Activated T-cell treated with anti-CD3 and anti-CD28 coated beads, Interleukin-2, amount 50 U/mL, for 48 hours (primary cell): ENCODE measurements around the gene ALOX12B.

Source experiments
- DNase-seq, 2 experiments: peaks; one replicate each; pipeline ENCODE4 v3.0.0-alpha.2; 2020

Gene ALOX12B

DNA sequence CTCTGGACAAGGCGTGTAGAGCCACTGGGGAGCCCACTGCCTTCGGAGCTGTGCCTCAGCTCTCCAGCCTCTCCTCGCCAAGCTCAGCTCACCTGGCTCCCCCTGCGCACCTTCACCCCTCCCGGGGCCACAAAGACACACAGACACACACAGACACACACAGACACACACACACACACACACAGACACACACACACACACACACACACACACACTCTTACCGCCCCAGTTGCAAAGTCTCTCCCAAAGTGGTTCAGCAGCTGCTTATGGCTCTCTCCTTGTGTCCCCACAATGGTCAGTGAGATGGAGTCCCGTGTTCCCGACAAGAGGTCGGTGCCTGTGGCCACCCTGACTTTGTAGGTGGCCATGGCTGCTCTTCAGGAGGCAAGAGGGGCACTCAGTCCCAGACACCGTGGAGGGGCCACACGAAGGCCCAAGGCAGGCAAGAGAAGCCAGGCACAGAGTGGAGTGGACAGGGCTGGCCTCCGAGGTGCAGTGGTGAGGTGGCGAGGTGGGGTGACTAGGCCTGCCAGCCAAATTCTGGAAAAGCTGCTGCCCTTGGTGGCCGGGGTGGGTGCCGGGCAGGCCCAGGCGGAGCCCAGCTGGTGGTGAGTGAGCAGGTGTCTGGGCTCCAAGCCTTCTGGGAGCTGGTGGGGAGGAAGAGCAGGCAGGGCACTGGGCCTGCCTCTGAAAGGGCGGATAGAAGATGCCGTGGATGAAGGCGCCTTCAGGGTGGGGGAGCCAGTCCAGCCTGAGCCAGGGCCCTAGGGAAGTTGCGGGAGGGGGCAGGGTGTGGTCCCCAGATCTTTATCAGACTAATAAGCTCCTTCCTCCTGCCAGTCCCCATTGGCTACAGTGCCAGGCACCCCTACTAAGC lies at the start of gene ALOX12B:
Gene ALOX12B, minus strand, starts transcription at position 642 of the 877 bp plus-strand sequence. Its CDS starts 274 bp downstream, at position 368.
- no peak for DNase-seq

DNA sequence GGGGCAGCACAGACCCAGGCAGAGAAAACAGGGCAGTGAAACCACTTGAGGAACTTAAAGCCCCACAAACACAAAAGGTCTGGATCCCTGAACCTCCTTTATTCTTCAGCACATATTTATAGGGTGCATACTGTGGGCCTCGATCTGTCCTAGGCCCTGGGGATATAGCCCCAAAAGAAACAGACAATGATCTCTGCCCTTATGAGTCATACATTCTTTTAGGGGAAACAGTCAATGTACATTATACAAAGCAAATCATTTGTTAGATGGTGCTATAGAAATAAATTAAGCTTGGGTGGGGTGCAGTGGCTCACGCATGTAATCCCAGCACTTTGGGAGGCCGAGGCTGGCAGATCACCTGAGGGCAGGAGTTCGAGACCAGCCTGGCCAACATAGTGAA lies 46.4 kb upstream of the ALOX12B start:
- no peak for DNase-seq

DNA sequence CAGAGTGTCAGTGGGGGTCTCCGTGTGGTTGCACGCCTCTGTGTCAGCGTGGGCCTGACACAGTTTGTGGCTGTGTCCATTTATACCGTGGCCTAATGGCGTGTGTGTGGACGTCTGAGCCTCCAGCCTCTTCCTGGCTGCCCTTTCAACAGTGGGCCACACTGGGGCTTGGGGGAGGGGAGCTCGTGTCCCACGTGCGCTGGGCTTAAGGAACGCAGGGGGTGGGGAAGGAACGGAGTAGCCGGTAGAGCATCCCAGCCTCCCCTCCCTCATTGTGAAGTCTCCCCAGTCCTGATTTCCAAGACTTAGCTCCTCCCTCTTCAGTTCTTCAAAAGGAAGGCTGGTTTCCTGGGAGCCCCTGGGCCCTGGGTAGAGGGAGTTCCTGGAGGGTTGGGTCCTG lies 45.9 kb upstream of the ALOX12B start:
- DNase-seq: no peak

DNA sequence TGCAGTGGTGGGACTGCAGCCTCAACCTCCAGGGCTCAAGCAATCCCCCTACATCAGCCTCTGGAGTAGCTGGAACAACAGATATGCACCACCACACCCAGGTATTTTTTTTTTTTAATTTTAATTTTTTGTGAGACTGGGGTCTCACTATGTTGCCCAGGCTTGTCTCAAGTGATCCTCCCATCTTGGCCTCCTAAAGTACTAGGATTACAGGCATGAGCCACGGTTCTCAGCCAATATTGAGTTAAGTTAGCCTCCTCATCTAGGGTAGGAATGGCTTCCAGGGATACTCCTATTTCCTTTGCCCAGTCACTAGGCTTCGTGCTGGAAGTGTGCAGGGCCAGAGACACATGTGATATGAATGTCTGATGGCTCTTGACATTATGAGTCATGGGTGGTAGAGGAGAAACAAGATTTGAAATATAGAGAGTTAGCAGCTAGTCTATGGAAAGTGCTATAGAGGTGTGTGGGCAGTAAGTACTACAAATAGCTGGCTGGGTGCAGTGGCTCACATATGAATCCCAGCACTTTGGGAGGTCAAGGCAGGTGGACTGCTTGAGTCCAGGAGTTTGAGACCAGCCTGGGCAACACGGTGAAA lies 44.4 kb upstream of the ALOX12B start:
- no peak for DNase-seq

DNA sequence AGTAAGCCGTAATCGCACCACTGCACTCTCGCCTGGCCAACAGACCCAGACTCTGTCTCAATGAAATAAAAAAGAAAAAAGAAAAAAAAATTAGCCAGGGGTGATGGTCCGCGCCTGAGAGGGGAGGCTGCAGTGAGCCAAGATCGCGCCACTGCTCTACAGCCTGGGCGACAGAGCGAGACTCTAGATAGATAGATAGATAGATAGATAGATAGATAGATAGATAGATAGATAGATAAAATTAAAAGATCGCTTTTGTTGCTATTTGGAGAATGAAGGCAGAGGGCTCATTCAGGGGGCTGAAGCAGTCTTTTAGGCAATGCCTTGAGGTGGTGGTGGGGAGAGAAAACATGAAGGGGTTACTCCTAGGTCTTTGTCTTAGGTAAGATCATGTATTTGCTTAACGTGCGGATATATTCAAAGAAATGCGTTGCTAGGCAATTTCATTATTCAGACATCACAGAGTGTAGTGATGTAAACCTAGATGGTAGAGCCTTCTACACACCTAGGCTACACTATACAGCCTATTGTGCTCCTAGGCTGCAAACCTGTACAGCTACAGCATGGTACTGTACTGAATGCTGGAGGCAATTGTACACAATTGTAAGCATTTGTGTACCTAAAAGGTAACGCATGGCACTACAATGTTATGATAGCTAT lies 40.7 kb upstream of the ALOX12B start:
- no peak for DNase-seq

DNA sequence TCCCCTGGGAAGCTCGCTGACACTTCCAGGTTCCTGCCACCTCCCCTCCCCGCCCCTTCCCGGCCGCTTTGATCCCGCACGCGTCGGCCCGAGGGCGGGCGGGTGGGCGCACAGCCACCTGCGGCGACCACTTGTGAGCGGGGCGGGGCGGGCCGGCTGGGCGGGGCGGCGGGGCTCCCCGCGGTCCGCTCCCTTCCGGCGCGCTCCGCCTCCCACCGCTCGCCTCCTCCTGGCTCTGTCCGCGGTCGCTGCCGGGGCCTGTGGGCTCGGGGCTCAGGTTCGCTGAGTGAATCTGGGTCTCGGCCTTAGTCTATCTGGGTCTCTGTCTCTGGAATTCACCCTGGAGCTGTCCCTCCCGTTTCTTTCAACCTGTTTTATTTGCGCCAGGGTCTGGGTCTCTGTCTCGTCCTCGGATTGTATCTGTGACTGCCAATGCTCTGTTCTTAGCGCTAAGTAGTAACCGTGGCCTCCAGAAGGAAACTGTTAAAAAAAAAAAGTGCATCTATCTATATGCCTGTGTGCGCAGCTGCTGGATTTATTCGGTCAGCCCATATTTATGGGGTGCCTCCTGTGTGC lies 39.1 kb upstream of the ALOX12B start:
- peak; percentile 75 to 77 for DNase-seq

DNA sequence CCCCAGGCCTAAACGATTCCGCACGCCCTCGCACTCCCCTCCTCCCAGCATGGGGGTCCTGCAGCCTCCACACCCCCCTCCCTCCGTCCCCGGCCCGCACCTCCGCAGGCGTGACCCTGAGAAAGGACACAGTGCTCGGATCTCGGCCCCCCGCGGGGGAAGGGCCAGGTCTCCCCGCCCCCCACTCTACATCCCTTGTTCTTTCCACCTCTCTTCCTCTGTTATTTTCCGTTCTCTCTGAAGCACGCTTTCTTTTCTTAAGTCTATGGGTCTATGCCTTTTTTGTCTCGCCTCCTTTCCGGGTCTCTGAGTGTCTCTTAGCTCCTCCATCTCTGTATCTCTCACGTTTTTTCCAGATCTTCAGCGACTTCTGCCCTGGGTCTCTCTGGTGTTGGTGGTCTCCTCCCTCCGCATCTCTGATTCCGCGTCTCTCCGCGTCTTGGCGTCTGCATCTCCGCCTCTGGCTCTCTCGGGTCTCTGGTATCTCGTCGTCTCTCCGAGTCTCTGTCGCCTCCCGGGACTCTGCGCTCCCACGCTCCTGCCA lies 38.5 kb upstream of the ALOX12B start:
- peak; percentile 72 for DNase-seq

DNA sequence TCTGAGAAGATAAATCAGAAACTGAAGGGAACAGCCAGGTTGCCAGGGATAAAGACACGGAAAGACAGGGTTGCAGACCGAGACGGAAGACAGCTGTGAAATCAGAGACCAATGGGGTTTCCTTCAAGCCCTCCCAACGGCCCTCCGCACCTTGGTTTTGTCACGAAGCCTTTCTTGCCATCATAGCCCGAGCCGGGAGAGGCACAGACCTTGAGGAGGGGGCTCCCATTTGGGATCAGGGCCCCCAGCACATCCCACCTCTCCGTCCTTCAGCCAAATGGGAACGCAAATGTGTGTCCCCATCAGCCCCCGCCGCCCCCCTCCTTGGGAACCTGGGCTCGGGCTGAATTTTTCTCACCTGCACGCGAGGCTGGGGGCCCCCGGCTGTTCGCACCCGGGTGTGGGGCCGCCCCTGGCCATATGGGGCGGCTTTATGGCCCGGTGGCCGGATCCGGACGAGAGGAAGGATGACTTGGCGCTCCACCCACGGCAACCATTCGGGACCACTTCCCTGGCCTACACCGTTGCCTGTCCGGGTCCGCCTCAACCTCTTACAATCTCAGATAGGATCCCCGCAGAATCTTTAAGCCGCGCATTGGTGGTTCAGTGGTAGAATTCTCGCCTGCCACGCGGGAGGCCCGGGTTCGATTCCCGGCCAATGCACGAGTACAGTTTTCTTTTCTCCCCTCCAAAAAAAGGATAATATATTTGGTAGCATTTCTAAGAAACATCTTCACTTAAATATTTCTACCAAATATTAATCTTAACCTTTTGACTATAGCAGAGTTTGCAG lies 37.8 kb upstream of the ALOX12B start:
- peak; percentile 97 to 98 for DNase-seq

DNA sequence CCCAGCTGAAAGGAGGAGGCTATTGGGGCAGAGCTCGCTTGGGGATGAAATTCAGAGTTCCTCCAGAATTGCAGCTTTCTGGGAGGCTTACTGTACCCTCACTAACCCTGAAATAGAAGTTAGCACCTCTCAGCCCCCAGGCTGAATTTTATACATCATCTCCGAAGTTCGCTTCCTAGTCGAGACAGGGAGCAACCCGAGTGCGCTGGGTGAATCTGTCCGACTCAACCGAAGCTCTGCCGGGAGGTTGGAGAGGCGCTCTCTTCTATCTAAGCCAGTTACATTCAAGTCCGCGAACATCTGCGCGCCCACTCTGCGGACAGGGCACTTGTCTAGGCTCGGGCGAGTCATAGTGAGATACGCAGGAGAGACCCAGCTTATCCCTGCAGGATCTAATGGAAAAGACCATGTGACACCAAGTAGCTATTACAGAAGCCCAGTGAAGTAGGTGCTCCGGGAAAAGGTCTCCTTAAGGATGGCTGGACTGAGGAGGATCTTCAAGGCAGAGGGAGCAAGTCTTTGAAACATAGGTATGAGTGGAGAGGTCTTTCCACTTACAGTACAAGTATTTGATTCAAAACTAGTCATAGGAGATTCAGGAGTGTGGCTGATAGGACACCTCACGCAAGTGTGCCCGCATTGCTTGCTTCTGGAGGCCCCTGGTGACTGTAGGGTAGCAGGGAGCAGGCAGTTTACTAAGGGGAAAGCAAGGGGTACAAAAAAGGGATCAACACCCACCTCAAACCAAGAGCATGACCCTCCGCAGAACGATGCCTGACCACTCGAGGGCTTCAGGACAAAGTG lies 37.0 kb upstream of the ALOX12B start:
- peak; percentile 58 to 60 for DNase-seq

DNA sequence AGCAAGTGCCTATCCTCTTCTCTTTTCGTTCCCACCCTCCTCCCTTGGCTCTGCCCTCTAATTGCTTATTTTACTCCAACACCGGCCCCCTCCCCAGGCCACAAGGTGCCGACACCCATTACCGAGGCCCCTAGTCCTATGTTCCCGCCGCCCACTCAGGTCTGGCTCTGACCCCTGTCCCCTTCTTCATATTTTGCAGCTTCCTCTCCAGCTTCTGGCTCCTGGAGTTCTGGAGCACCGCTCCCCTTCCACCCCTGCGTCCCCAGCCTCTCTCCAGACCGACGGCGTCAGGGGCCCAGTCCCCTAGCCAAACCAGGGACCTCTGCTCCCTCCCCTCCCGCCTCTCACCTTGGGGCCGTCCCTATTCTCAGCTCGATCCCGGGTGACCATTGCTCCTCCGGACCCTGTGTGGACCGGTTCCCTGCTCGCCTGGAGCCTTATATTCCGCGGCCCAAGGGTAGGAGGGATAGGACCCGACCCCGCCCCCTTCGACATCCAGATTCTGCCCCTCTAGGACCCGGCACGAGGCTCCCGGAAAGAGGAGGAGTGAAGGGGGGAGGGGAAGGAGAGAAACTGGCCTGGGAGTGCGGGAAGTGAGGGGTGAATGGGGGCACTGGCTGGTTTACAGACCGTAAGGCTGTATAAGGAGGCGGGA lies 36.3 kb upstream of the ALOX12B start, which contains the start of gene HES7:
Gene HES7, minus strand, starts transcription at position 412 of the 655 bp plus-strand sequence. Its CDS starts 22 bp downstream, at position 390.
- peak in 1 of 2 experiments; percentile 36 for DNase-seq

DNA sequence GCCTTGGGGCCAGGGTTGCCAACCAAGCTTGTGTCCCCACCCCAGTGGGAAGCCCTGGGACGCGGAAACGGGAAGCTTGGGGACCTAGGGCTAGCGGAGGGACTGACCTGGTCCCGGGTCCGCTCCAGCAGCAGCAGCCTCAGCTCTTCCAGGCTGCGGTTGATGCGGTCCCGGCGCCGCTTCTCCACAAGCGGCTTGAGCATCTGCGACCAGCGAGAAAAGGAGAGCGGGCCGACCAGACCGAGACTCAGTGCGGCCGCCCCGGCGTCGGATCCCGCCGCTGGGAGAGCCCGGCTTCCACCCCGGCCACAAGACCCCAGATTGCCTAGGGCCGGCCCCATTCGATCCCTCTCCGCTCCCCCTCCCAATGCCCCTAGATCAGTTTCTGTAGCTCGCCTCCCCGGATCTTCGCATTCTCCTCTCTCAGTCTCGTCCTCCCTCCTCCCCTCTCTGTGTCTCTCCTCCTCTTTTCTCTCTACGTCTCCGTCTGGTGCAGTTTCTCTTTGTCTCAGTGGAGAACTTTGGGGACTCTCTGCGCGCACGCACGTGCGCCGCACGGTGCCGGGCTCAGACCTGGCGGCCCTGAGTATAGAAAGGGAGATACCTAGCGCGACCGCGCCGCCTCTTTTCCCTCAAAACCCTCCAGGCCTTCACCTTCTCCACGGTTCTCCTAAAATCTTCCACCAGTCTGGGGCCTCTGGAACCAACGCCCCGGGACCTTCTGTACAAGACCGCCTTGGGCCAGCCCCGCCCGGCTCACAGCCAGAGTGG lies 35.6 kb upstream of the ALOX12B start:
- DNase-seq: peak; percentile 74

DNA sequence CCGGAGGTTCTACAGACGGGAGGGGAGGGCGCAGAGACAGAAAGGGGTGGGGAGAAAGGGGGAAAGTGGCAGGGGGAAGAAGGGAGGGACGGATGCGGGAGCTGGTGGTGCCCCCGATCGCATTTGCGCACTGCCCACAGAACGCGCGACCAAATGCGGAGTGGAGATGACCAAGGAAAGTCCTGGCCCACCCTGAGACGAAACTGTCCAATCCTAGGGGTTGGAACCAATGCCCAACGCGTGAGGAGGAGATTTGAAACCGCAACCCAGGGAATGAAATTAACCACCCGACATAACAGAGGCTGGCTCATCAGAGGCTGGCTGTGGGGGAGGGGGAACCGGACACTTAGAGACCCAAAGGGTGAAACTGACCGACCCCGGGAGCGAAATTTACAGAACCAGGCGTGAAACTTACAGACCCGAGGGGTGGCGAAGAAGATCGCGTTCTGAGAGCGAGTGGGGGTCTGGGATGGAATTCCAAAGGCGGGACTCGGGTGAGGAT lies 35.0 kb upstream of the ALOX12B start:
- peak; percentile 52 to 54 for DNase-seq

DNA sequence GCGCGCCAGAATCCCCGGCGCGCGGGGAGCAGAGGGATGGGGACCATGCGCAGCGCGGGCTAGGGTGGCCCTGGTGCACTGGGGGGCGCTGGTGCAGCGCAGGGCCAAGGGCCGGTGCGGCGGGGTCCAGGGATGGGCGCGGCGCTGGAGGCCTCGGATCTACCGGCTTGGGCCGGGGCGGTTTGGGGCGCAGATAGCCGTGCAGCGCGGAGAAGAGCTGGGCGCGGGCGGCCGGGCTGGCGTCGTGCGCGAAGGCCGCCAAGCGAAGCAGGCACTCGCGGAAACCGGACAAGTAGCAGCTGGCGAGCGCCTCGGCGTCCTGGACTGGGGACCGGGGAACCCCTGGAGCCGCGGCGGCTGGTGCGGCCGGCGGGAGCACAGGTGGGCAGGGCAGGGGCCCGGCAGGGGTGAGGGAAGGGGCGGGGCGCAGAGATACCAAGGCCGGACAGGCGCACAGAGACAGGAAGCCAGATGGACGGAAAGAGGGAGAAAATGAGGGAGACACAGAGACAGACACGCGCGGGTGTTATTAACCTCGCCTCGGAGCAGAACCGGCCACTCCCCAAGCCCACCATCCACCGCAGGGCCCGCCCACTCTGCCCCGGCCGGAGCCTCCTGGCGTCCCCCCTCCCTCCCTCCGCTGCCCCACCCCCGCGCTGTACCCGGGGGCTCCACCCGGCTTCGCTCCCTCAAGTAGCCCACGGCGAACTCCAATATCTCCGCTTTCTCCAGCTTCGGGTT lies 34.3 kb upstream of the ALOX12B start:
- peak; percentile 80 to 83 for DNase-seq

DNA sequence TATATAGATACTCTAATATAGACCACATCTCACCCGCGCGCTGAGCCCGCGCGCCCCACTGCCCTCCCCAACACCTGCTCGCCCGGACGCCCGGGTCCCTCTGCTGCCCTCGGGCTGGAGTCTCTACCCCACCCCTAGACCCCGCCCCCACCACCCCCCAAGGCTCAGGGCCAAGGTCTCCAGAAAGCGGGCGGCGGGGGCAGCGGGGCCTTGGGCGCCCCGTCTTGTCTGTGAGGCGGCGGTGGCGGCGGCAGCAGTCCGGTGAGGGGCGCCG lies 33.8 kb upstream of the ALOX12B start:
- no peak for DNase-seq

DNA sequence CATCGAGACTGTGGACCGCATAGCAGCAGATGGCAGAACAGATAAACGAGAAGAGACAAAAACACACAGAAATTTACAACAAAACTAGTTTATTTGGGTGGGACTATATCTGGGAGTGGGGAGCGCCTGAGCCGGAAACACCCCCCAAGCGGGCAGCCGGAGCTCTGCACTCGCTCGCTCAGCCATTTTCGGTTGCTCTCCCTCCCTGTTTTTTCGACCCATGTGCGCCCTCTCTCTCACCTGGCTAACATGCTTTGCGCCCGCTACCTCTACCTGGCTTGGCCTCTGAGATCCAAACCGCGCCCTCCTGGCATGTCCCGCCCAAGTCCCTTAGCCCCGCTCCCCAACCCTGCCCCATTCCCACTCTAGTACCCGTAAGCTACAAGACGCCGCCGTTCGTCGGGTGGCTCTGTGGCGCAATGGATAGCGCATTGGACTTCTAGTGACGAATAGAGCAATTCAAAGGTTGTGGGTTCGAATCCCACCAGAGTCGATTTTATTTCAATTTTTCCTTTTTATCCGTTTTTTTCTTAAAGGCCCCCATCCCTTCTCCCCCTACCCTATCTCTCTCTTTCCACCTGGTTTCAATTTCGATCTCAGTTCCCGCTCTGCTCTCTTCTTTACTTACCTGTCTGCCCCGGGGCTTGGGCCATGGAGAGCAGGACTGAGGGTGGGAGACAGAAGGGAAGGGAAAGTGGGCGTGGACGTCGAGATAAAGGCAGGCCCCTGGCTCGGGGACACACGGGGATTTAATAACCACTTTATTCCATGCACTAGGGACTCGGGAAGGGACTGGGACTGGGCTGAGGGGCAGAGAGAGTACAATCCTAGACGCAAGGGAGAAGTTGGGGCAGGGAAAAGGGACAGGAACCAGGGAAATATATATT lies 33.2 kb upstream of the ALOX12B start:
- peak; percentile 94 to 99 for DNase-seq

DNA sequence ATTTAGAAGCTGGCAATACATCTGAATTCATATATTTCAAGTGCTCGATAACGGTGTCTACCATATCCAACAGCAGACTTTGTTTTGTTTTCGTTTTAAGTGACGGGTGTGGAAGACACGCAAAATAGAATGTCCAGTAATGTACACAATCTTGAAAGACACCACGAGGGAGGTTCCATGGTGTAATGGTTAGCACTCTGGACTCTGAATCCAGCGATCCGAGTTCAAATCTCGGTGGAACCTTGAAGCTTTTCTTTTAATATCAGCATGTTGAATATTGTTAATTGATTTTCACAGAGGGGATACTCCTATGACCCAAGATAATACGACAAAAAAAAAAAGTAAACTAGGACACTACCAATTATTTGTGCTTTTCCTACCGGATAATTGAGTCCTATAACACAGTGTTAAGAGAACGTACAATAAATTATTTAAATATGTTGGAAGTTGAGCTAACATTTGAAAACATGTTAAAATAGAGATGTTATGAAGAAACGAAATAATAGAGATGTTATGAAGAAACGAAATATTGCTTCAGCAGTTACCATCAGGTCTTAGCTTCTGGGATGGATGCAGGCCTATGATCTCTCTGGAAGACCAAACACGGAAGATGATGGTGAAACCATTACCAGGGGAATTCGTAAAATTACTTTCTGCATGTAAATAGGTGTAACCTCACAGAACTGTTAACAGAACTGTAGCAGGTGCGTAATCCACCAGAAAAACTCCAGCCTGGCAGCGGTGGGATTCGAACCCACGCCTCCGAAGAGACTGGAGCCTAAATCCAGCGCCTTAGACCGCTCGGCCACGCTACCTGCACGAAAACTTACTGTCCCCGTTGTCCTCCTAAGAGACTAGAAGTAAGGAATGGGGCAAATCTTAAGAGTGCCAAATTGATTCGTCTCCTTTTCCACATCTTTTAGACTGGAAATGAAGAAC lies 32.3 kb upstream of the ALOX12B start:
- DNase-seq: peak; percentile 96 to 98
